ENCODE data around the gene RBBP8. TPM values are rescaled to one million over a fixed set of nuclear protein-coding genes. Genes with fewer than 3 reads are reported as not detected.

Gene RBBP8
- total RNA-seq, 1 experiment from 2014 or later, result 33.3 TPM

GRCh38 chr18:22962004-22962403, 28.9 kb downstream of the RBBP8 start (continued):
- TF ChIP-seq USF2 (CRISPR knock-in tag; IDR thresholded peaks at IDR 0.05) (no peak), E2F5 (CRISPR knock-in tag; IDR thresholded peaks at IDR 0.05) (no peak), ETV6 (CRISPR knock-in tag; IDR thresholded peaks at IDR 0.05) (no peak), JUN (CRISPR knock-in tag; IDR thresholded peaks at IDR 0.05) (no peak), ZNF232 (CRISPR knock-in tag; IDR thresholded peaks at IDR 0.05) (no peak), RELA (CRISPR knock-in tag; IDR thresholded peaks at IDR 0.05; ENCODE audit: borderline replicate concordance) (no peak), SP1 (CRISPR knock-in tag; conservative IDR thresholded peaks at IDR 0.05) (no peak), MXD4 (CRISPR knock-in tag; IDR thresholded peaks at IDR 0.05; ENCODE audit: borderline replicate concordance) (no peak), CDX4 (CRISPR knock-in tag; IDR thresholded peaks at IDR 0.05; ENCODE audit: borderline replicate concordance) (no peak), SMAD3 (CRISPR knock-in tag; IDR thresholded peaks at IDR 0.05; ENCODE audit: borderline replicate concordance) (no peak), PRRX2 (CRISPR knock-in tag; IDR thresholded peaks at IDR 0.05) (no peak), GRHL2 (CRISPR knock-in tag; IDR thresholded peaks at IDR 0.05; ENCODE audit: insufficient replicate concordance, severe bottlenecking) (no peak)

GRCh38 chr18:22964116-22964515, 31.0 kb downstream of the RBBP8 start:
- POLR2A ChIA-PET, result interaction anchor here (0.6 kb wide), 1 partner anchor 651 kb away, joined by 4 read pairs; no protein-coding TSS in a partner anchor
- 0 out of 2 replicates have a peak overlapping the region, but pooled peaks have one; percentile 17 for H3K27ac Mint-ChIP-seq

GRCh38 chr18:22964722-22965121, 31.6 kb downstream of the RBBP8 start:
- no peak for DNase-seq (ENCODE audit: low spot score)
- Mint-ChIP-seq H3K4me3 (no peak overlapping the region), H3K27me3 (ENCODE audit: low read depth) (no peaks in the 10 kb centered on the region), H3K36me3 (peaks cover 8% of the 10 kb centered on the region), H3K4me1 (peaks cover 7% of the 10 kb centered on the region), H3K9me3 (no peaks in the 10 kb centered on the region), H3K27ac (no peak overlapping the region)
- ATAC-seq, result no peak
- ChIA-PET POLR2A (no interaction called here), CTCF (no interaction called here)
- no peak for TF ChIP-seq ARID4B (CRISPR knock-in tag; IDR thresholded peaks at IDR 0.05; ENCODE audit: borderline replicate concordance)
- no peak for TF ChIP-seq PRDM15 (CRISPR knock-in tag; IDR thresholded peaks at IDR 0.05)
- TF ChIP-seq ERG (CRISPR knock-in tag; IDR thresholded peaks at IDR 0.05), result no peak
- TF ChIP-seq NFE2L1 (CRISPR knock-in tag; IDR thresholded peaks at IDR 0.05), result no peak

More at GRCh38 chr18:22964116-22964515, 31.0 kb downstream of the RBBP8 start:
- Mint-ChIP-seq H3K4me1 (peaks cover 7% of the 10 kb centered on the region), H3K36me3 (peaks cover 13% of the 10 kb centered on the region), H3K27me3 (ENCODE audit: low read depth) (no peaks in the 10 kb centered on the region), H3K4me3 (no peak overlapping the region), H3K9me3 (no peaks in the 10 kb centered on the region; the same call in 1 of the 2 replicates)
- TF ChIP-seq MYBL2 (CRISPR knock-in tag; IDR thresholded peaks at IDR 0.05), result no peak
- no peak for TF ChIP-seq TP53 (CRISPR knock-in tag; IDR thresholded peaks at IDR 0.05)
- TF ChIP-seq ZSCAN18 (CRISPR knock-in tag; IDR thresholded peaks at IDR 0.05), result no peak
- no peak for DNase-seq (ENCODE audit: low spot score)
- no peak for ATAC-seq
- CTCF ChIA-PET, result no interaction called here
